ENCODE results near the gene PEX11A.

The PEX11A gene

GRCh38 chr15:89674526-89674925, 16.0 kb downstream of the PEX11A start:
- no peak for DNase-seq

- DNase-seq: peak; percentile 13
These were observed 17.4 kb downstream of the PEX11A start for GRCh38 chr15:89673165-89673512.

- DNase-seq: peak; percentile 42
These were observed 18.1 kb downstream of the PEX11A start for GRCh38 chr15:89672221-89673164.

- DNase-seq: no peak
These were observed 18.9 kb downstream of the PEX11A start for GRCh38 chr15:89671687-89672086.

GRCh38 chr15:89670971-89671560, 19.5 kb downstream of the PEX11A start:
- no peak for DNase-seq

GRCh38 chr15:89669941-89670340, 20.6 kb downstream of the PEX11A start:
- no peak for DNase-seq

GRCh38 chr15:89669309-89669865, 21.2 kb downstream of the PEX11A start:
- no peak for DNase-seq

- DNase-seq: no peak
These were observed 22.4 kb downstream of the PEX11A start for GRCh38 chr15:89668171-89668570.

GRCh38 chr15:89667706-89667960, 22.9 kb downstream of the PEX11A start:
- no peak for DNase-seq

GRCh38 chr15:89666858-89667705, 23.5 kb downstream of the PEX11A start:
- no peak for DNase-seq

GRCh38 chr15:89666184-89666857, 24.2 kb downstream of the PEX11A start:
- DNase-seq: no peak

GRCh38 chr15:89665449-89666181, 24.9 kb downstream of the PEX11A start:
- DNase-seq: peak; percentile 48

- DNase-seq: no peak
These were observed 25.9 kb downstream of the PEX11A start for GRCh38 chr15:89664441-89665350.

- DNase-seq: peak; percentile 93
These were observed 27.5 kb downstream of the PEX11A start for GRCh38 chr15:89662893-89663626.

GRCh38 chr15:89660556-89660955, 30.0 kb downstream of the PEX11A start:
- no peak for DNase-seq

- no peak for DNase-seq
These were observed 31.3 kb downstream of the PEX11A start for GRCh38 chr15:89659295-89659694.

- no peak for DNase-seq
These were observed 32.8 kb downstream of the PEX11A start for GRCh38 chr15:89657686-89658200.

- DNase-seq: peak; percentile 11
These were observed 34.3 kb downstream of the PEX11A start for GRCh38 chr15:89656116-89656815.
